H1 (cell line): ENCODE measurements around the gene CAMSAP1. TPM values are rescaled to one million over a fixed set of nuclear protein-coding genes. Genes with fewer than 3 reads are reported as not detected.

ENCODE experiments used
- ATF2 ChIP-seq: IDR thresholded peaks from 2 replicates; pipeline ENCODE4 v1.6.1; 2012; ENCODE audit warnings: low read length, inconsistent platforms
- BACH1 ChIP-seq: IDR thresholded peaks from 2 replicates; pipeline ENCODE4 v1.6.1; 2012; ENCODE audit warnings: low read length, improper control_type of control experiment
- CTCF ChIP-seq, 3 experiments: IDR thresholded peaks; 1 replicate in 2 of 3; 2 replicates in 1 of 3; pipeline versions ENCODE4 v1.5.1 to v1.6.1; 2011; ENCODE audit warnings: low read length in 3 of 3, mild to moderate bottlenecking in 3 of 3, inconsistent platforms in 2 of 3, low read depth in 1 of 3, moderate library complexity in 1 of 3; ENCODE audit not compliant: insufficient read depth in 1 of 3; ENCODE audit errors: control extremely low read depth in 1 of 3
- GABPA ChIP-seq: IDR thresholded peaks from 2 replicates; pipeline ENCODE4 v1.6.1; 2011; ENCODE audit warnings: mild to moderate bottlenecking, low read length, moderate library complexity, borderline replicate concordance; ENCODE audit not compliant: insufficient read depth
- GTF2F1 ChIP-seq: IDR thresholded peaks from 2 replicates; pipeline ENCODE4 v1.6.1; 2012; ENCODE audit warnings: low read depth, low read length, improper control_type of control experiment, borderline replicate concordance
- KDM4A ChIP-seq: IDR thresholded peaks from one replicate; pipeline ENCODE4 v1.7.1; 2012; ENCODE audit warnings: low read depth, mild to moderate bottlenecking, moderate library complexity, low read length, inconsistent platforms; ENCODE audit not compliant: severe bottlenecking
- MAX ChIP-seq: IDR thresholded peaks from 2 replicates; pipeline ENCODE4 v1.6.1; 2012; ENCODE audit warnings: inconsistent platforms
- NRF1 ChIP-seq: IDR thresholded peaks from 2 replicates; pipeline ENCODE4 v1.6.1; 2011; ENCODE audit warnings: mild to moderate bottlenecking, low read depth, low read length, improper control_type of control experiment
- POLR2AphosphoS5 ChIP-seq: IDR thresholded peaks from 2 replicates; pipeline ENCODE4 v1.6.1; 2011; ENCODE audit warnings: low read depth, low read length
- SUZ12 ChIP-seq: fragments of 200-600 bp; sonication (generic); IDR thresholded peaks from 2 replicates; pipeline ENCODE4 v1.6.1; 2012; ENCODE audit warnings: mild to moderate bottlenecking, inconsistent platforms, low read length, moderate library complexity, mixed read lengths
- TAF1 ChIP-seq: IDR thresholded peaks from 2 replicates; pipeline ENCODE4 v1.6.1; 2011; ENCODE audit warnings: mild to moderate bottlenecking, low read depth, low read length
- TBP ChIP-seq: IDR thresholded peaks from 2 replicates; pipeline ENCODE4 v1.6.1; 2011; ENCODE audit warnings: low read depth, low read length, improper control_type of control experiment
- polyA plus RNA-seq, 7 experiments: library from polyadenylated mRNA; depleted of rRNA in 3 of 7; stranded (reverse) in 5 of 7; unstranded in 2 of 7; fragments of >200 nt in 5 of 7; fragments of 200-250 nt in 2 of 7; gene quantifications; 1 replicate in 5 of 7; 2 replicates in 1 of 7; 4 replicates in 1 of 7; pipeline versions ENCODE4 v1.2.1 to v1.2.3, GENCODE V29; 2011 to 2013; ENCODE audit warnings: missing spikeins in 2 of 7, mixed read lengths in 2 of 7
- total RNA-seq: library from RNA; stranded (reverse); fragmentation: NEBNext Ultra II Directional; extraction: Animal tissue kit (Norgen Biotek cat#: 25700); gene quantifications from 2 replicates; pipeline ENCODE4 v1.2.1, GENCODE V29; 2021

CAMSAP1 gene
- total and polyA plus RNA-seq, 2 of the 8 experiments (the other 6 are each of a cell fraction or from before 2014, with no cell fraction given): 13.4 to 44.0 TPM

GRCh38 chr9:135908093-135908753, 877 bp upstream of the CAMSAP1 start (continued):
- no peak for TF ChIP-seq NRF1
- peak; percentile 75 for TF ChIP-seq MAX
- TF ChIP-seq TBP: no peak
- no peak for TF ChIP-seq GTF2F1
- 0 out of 2 replicates have a peak, but pooled peaks have one; percentile 42 for TF ChIP-seq GABPA
- no peak for TF ChIP-seq SUZ12
- TF ChIP-seq TAF1: no peak
- no peak for TF ChIP-seq BACH1
- peak; percentile 88 for TF ChIP-seq KDM4A
- no peak for TF ChIP-seq CTCF (IDR thresholded peaks at IDR 0.05; ENCODE audit: control extremely low read depth in 1 of 3, insufficient read depth in 1 of 3, low read depth in 1 of 3, low read length in 3 of 3)
- no peak for TF ChIP-seq ATF2
- no peak for TF ChIP-seq POLR2AphosphoS5
- TF ChIP-seq, all 59 proteins: peak for 5
